ENCODE results near the gene PAPSS1.

- TF ChIP-seq, protein P1, sequence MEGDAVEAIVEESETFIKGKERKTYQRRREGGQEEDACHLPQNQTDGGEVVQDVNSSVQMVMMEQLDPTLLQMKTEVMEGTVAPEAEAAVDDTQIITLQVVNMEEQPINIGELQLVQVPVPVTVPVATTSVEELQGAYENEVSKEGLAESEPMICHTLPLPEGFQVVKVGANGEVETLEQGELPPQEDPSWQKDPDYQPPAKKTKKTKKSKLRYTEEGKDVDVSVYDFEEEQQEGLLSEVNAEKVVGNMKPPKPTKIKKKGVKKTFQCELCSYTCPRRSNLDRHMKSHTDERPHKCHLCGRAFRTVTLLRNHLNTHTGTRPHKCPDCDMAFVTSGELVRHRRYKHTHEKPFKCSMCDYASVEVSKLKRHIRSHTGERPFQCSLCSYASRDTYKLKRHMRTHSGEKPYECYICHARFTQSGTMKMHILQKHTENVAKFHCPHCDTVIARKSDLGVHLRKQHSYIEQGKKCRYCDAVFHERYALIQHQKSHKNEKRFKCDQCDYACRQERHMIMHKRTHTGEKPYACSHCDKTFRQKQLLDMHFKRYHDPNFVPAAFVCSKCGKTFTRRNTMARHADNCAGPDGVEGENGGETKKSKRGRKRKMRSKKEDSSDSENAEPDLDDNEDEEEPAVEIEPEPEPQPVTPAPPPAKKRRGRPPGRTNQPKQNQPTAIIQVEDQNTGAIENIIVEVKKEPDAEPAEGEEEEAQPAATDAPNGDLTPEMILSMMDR (IDR thresholded peaks at IDR 0.05): no peak
- TF ChIP-seq POLR2A (IDR thresholded peaks at IDR 0.05) (no peak), EP300 (IDR thresholded peaks at IDR 0.05) (no peak)
Measured at GRCh38 chr4:107689912-107690587, 30.0 kb downstream of the PAPSS1 start.
